ENCODE data around the gene PHF24. TPM values are rescaled to one million over a fixed set of nuclear protein-coding genes. Genes with fewer than 3 reads are reported as not detected.

The PHF24 gene
- total RNA-seq, 5 donors from 2014 or later (not counting 1 experiment from before 2014, with no cell fraction given): not detected

DNA sequence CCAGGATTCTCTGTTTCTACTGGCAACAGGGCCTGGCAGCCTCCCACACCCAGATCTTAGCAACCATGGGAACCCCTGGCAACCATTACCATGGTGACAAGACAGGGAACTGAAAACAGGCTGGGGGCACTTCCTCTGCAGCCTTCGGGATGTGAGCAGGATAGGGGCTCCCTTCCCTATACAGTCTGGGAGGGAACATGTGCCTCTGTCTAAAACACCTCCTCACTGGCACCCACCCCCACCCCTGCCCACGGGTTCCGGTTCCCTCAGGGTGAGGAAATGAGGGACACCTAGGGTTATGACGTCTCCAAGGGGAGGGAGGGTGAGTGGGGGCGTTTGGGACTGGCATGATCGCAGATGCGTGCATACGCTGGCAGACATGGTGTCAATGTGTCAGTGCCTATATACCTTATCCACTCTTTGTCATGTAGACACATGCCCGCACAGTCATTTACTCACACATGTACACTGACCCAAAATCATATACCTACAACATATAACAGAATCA is 28.5 kb downstream of the PHF24 start:
- H3K4me1 Mint-ChIP-seq: peaks cover 69 to 81% (median 77%) of the 10 kb centered on the region in 3 donors
- H3K36me3 ChIP-seq (ENCODE audit: control insufficient read depth in 2 of 2, extremely low read depth in 1 of 2, insufficient read depth in 1 of 2, low read length in 1 of 2): no peaks in the 10 kb centered on the region
- 27% methylated on average over 4 of the region's 9 CpGs for WGBS (ENCODE audit: insufficient coverage)
- no peak overlapping the region for H3K27ac ChIP-seq (ENCODE audit: low read length)
- H3K36me3 Mint-ChIP-seq: no peaks in the 10 kb centered on the region
- ChIA-PET CTCF (interaction anchor here in 1 of 2 donors (0.7 kb wide), 1 partner anchor 87 kb away, joined by 3 read pairs; no protein-coding TSS in a partner anchor), POLR2A (interaction anchor here in 1 of 2 donors (0.6 kb wide), 1 partner anchor 953 kb away, joined by 4 read pairs; no protein-coding TSS in a partner anchor)
- ATAC-seq (replicated peaks in 1 of 4) (peak in 1 of 4 experiments; percentile 32), DNase-seq (peak in 33 of 35 experiments; percentile 12 to 79 (median 65))
- H3K9me3 Mint-ChIP-seq: no peaks in the 10 kb centered on the region
- H3K27ac Mint-ChIP-seq: peak overlapping the region in 1 of 2 donors; percentile 7
- no peaks in the 10 kb centered on the region for H3K9me3 ChIP-seq
- no peak overlapping the region for H3K4me3 ChIP-seq (ENCODE audit: control insufficient read depth in 1 of 2, extremely low read depth in 1 of 2, low read length in 1 of 2)
- peaks cover 50 to 74% of the 10 kb centered on the region in 2 experiments for H3K4me1 ChIP-seq (ENCODE audit: control insufficient read depth in 1 of 2, extremely low read depth in 1 of 2, insufficient read depth in 2 of 2, low read length in 2 of 2)
- peak overlapping the region in 2 of 3 donors; percentile 0 to 85 for H3K4me3 Mint-ChIP-seq
- H3K27me3 ChIP-seq (replicated peaks in 1 of 2; ENCODE audit: control insufficient read depth in 2 of 2, extremely low read depth in 1 of 2, insufficient read depth in 2 of 2, low read length in 1 of 2): peaks cover 0 to 7% of the 10 kb centered on the region in 2 experiments
- no peaks in the 10 kb centered on the region for H3K27me3 Mint-ChIP-seq

DNA sequence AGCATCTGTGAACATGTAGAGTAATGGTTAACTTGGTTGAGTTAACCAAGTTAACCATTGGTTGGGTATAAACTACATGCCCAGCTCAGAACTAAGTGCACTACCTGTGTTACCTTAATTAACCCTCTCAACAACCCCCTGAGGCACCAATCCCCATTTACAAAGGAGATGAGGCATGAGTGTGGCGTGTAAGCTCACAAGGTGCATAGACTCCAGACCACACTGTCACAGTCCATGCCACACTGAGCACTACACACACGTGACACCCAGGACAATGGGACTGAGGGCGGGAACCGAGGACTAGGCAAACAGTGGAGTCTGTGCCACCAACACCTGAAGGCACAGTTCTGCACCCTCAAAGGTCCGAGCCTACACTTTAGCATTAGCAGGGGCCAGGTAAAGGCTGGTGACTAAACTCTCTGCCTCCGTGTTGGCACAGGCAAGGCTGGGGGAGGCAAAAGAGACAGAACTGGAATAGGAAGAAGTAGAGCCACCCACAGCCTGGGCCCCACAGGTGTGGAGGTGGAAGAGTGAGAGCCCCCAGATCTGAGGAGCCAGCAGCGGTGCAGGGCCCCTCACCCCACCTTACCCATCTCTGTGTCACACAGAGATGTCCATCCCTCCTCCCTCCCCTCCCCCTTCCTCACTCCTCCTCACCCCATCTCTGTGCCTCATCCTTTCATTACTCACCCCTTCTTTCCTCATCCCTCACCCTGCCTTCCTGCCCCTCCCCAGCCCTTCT is 29.2 kb downstream of the PHF24 start:
- H3K36me3 Mint-ChIP-seq: no peaks in the 10 kb centered on the region
- Histone ChIP-seq H3K27ac (ENCODE audit: low read length) (peak overlapping the region; percentile 25), H3K4me3 (ENCODE audit: control insufficient read depth in 1 of 2, extremely low read depth in 1 of 2, low read length in 1 of 2) (no peak overlapping the region), H3K36me3 (ENCODE audit: control insufficient read depth in 2 of 2, extremely low read depth in 1 of 2, insufficient read depth in 1 of 2, low read length in 1 of 2) (no peaks in the 10 kb centered on the region), H3K4me1 (ENCODE audit: control insufficient read depth in 1 of 2, extremely low read depth in 1 of 2, insufficient read depth in 2 of 2, low read length in 2 of 2) (peaks cover 46 to 67% of the 10 kb centered on the region in 2 experiments), H3K27me3 (replicated peaks in 1 of 2; ENCODE audit: control insufficient read depth in 2 of 2, extremely low read depth in 1 of 2, insufficient read depth in 2 of 2, low read length in 1 of 2) (peaks cover 0 to 7% of the 10 kb centered on the region in 2 experiments), H3K9me3 (no peaks in the 10 kb centered on the region)
- peaks cover 70 to 78% (median 77%) of the 10 kb centered on the region in 3 donors for H3K4me1 Mint-ChIP-seq
- WGBS (ENCODE audit: insufficient coverage): 66% methylated on average over 7 of the region's 7 CpGs
- H3K27ac Mint-ChIP-seq: peak overlapping the region; percentile 3 to 7
- DNase-seq (peak in 1 of 35 experiments; percentile 9), ATAC-seq (replicated peaks in 1 of 4) (no peak)
- peak overlapping the region; percentile 0 to 85 (median 29) for H3K4me3 Mint-ChIP-seq
- H3K9me3 Mint-ChIP-seq: no peaks in the 10 kb centered on the region
- no peaks in the 10 kb centered on the region for H3K27me3 Mint-ChIP-seq
- ChIA-PET CTCF (no interaction called here), POLR2A (interaction anchor here (0.6 kb wide), 2 partner anchors 27 to 952 kb away, joined by 3 to 4 read pairs; no protein-coding TSS in a partner anchor)

- peak in 27 of 35 experiments; percentile 15 to 77 (median 34) for DNase-seq
These were observed 30.3 kb downstream of the PHF24 start for GRCh38 chr9:34988218-34989002.

GRCh38 chr9:34989003-34989945 is 31.2 kb downstream of the PHF24 start, which contains the start of gene DNAJB5:
TSS of gene DNAJB5 (plus strand) at chr9:34989745. CDS start at chr9:34990631, 886 bp downstream.
- H3K27ac ChIP-seq (ENCODE audit: low read length): peak within 1 kb of the TSS; percentile 11
- Mint-ChIP-seq H3K4me1 (peaks cover 57 to 61% (median 58%) of the 10 kb centered on the region in 3 donors), H3K36me3 (no peaks in the 10 kb centered on the region), H3K27me3 (no peaks in the 10 kb centered on the region), H3K4me3 (peak within 1 kb of the TSS; percentile 85 to 93 (median 92)), H3K27ac (peak within 1 kb of the TSS; percentile 83 to 94), H3K9me3 (no peaks in the 10 kb centered on the region)
- WGBS (ENCODE audit: insufficient coverage): under 1% methylated on average over 53 of the region's 65 CpGs
- no peaks in the 10 kb centered on the region for H3K9me3 ChIP-seq
- ChIA-PET CTCF (no interaction called here), POLR2A (interaction anchor here (0.6 to 1.3 kb wide), 6 partner anchors 23 to 1562 kb away, joined by 3 to 5 read pairs (median 4); partner anchors contain the start of gene VCP (in 1 of the 2))
- H3K36me3 ChIP-seq (ENCODE audit: control insufficient read depth in 2 of 2, extremely low read depth in 1 of 2, insufficient read depth in 1 of 2, low read length in 1 of 2): no peaks in the 10 kb centered on the region
- peaks cover 28 to 50% of the 10 kb centered on the region in 2 experiments for H3K4me1 ChIP-seq (ENCODE audit: control insufficient read depth in 1 of 2, extremely low read depth in 1 of 2, insufficient read depth in 2 of 2, low read length in 2 of 2)
- peak within 1 kb of the TSS; percentile 65 to 97 for H3K4me3 ChIP-seq (ENCODE audit: control insufficient read depth in 1 of 2, extremely low read depth in 1 of 2, low read length in 1 of 2)
- H3K27me3 ChIP-seq (replicated peaks in 1 of 2; ENCODE audit: control insufficient read depth in 2 of 2, extremely low read depth in 1 of 2, insufficient read depth in 2 of 2, low read length in 1 of 2): peaks cover 0 to 7% of the 10 kb centered on the region in 2 experiments
- DNase-seq (peak; percentile 93 to 99 (median 96)), ATAC-seq (replicated peaks in 1 of 4) (peak; percentile 93 to 98 (median 97))

More at GRCh38 chr9:34988218-34989002, 30.3 kb downstream of the PHF24 start:
- POLR2A ChIA-PET: interaction anchor here in 1 of 2 donors (0.6 to 0.7 kb wide), 2 partner anchors 22 to 131 kb away, joined by 3 to 4 read pairs; no protein-coding TSS in a partner anchor
- Histone ChIP-seq H3K4me3 (ENCODE audit: control insufficient read depth in 1 of 2, extremely low read depth in 1 of 2, low read length in 1 of 2) (peak overlapping the region; percentile 65 to 97), H3K27ac (ENCODE audit: low read length) (peak overlapping the region; percentile 11), H3K4me1 (ENCODE audit: control insufficient read depth in 1 of 2, extremely low read depth in 1 of 2, insufficient read depth in 2 of 2, low read length in 2 of 2) (peaks cover 35 to 57% of the 10 kb centered on the region in 2 experiments), H3K9me3 (no peaks in the 10 kb centered on the region), H3K27me3 (replicated peaks in 1 of 2; ENCODE audit: control insufficient read depth in 2 of 2, extremely low read depth in 1 of 2, insufficient read depth in 2 of 2, low read length in 1 of 2) (peaks cover 0 to 7% of the 10 kb centered on the region in 2 experiments), H3K36me3 (ENCODE audit: control insufficient read depth in 2 of 2, extremely low read depth in 1 of 2, insufficient read depth in 1 of 2, low read length in 1 of 2) (no peaks in the 10 kb centered on the region)
- Mint-ChIP-seq H3K4me3 (peak overlapping the region; percentile 85 to 93 (median 92)), H3K27me3 (no peaks in the 10 kb centered on the region), H3K27ac (peak overlapping the region; percentile 83 to 94), H3K36me3 (no peaks in the 10 kb centered on the region), H3K9me3 (no peaks in the 10 kb centered on the region), H3K4me1 (peaks cover 65 to 68% (median 66%) of the 10 kb centered on the region in 3 donors)
- CTCF ChIA-PET: interaction anchor here (0.6 to 0.7 kb wide), 4 partner anchors 22 to 612 kb away, joined by 3 to 5 read pairs (median 4); partner anchors contain the start of gene MYORG (in 1 of the 2)
- 21% methylated on average over 20 of the region's 25 CpGs for WGBS (ENCODE audit: insufficient coverage)
- ATAC-seq (replicated peaks in 1 of 4): no peak

DNA sequence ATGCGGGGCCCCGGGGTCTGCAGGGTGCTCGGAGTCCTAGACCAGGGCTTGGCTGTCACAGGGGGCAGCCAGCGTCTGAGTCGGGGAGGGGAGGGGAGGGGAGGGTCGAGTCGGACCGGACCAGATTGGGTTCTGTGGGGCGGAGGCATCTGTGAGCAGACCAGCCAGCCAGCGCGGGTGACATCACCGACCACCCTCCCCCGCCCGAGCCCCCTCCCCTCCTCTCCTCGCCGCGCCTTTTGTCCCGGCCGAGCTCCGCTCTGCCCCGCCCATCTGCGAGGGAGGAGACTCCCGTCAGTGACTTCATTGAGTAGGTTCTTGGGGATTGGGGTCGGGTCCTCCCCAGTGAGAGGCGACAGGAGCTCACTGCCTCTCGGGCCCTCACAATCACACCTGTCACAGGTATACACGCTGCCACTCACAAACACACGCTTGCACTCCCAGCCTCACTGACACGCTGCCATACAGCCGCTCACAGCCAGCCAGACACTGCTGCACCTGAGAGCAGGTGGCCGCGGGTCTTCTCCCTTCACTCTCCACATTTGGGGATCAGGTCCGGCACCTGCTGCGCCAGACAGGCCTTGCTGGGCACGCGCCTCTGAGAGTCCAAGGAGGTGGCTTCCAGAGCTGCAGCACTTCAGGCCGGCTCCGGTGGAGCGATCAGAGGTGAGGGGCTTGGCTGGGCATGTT is 32.0 kb downstream of the PHF24 start:
- H3K4me1 ChIP-seq (ENCODE audit: control insufficient read depth in 1 of 2, extremely low read depth in 1 of 2, insufficient read depth in 2 of 2, low read length in 2 of 2): peaks cover 25 to 46% of the 10 kb centered on the region in 2 experiments
- WGBS (ENCODE audit: insufficient coverage): 38% methylated on average over 16 of the region's 39 CpGs
- no peak overlapping the region for H3K27ac ChIP-seq (ENCODE audit: low read length)
- no peaks in the 10 kb centered on the region for H3K36me3 ChIP-seq (ENCODE audit: control insufficient read depth in 2 of 2, extremely low read depth in 1 of 2, insufficient read depth in 1 of 2, low read length in 1 of 2)
- ATAC-seq (replicated peaks in 1 of 4) (no peak), DNase-seq (peak in 20 of 35 experiments; percentile 7 to 57 (median 21))
- CTCF ChIA-PET: no interaction called here
- Mint-ChIP-seq H3K36me3 (no peaks in the 10 kb centered on the region), H3K4me3 (peak overlapping the region; percentile 79 to 85 (median 83)), H3K4me1 (peaks cover 50 to 54% (median 52%) of the 10 kb centered on the region in 3 donors), H3K9me3 (no peaks in the 10 kb centered on the region), H3K27me3 (no peaks in the 10 kb centered on the region), H3K27ac (peak overlapping the region in 1 of 2 donors; percentile 11)
- peaks cover 0 to 7% of the 10 kb centered on the region in 2 experiments for H3K27me3 ChIP-seq (replicated peaks in 1 of 2; ENCODE audit: control insufficient read depth in 2 of 2, extremely low read depth in 1 of 2, insufficient read depth in 2 of 2, low read length in 1 of 2)
- no peaks in the 10 kb centered on the region for H3K9me3 ChIP-seq
- H3K4me3 ChIP-seq (ENCODE audit: control insufficient read depth in 1 of 2, extremely low read depth in 1 of 2, low read length in 1 of 2): peak overlapping the region; percentile 65 to 97
- POLR2A ChIA-PET: interaction anchor here in 1 of 2 donors (0.6 to 1.3 kb wide), 4 partner anchors 61 to 1562 kb away, joined by 3 to 5 read pairs (median 4); partner anchors contain the start of gene VCP
